Tibial artery (tissue), 4 donors: Measurements from ENCODE around the gene BRME1.

Experiments used
- DNase-seq, 2 donors: peaks; one replicate each; pipeline ENCODE4 v3.0.0-alpha.2; 2019
- H3K27ac ChIP-seq, 2 donors: fragments of 200-600 bp; sonication (generic) in 1 of 2; 1 replicate in 1 of 2; 2 replicates in 1 of 2; pipeline ENCODE4 v1.5.1; 2018 to 2019; ENCODE audit warnings: mild to moderate bottlenecking in 1 of 2
- H3K27me3 ChIP-seq, 2 donors: fragments of 200-600 bp; sonication (generic) in 1 of 2; one replicate each; pipeline versions ENCODE4 v1.5.1 to v1.6.0; 2016 to 2019
- H3K36me3 ChIP-seq, 3 donors: fragments of 200-600 bp; sonication (generic) in 2 of 3; one replicate each; pipeline ENCODE4 v1.5.1; 2016 to 2019; ENCODE audit warnings: mild to moderate bottlenecking in 2 of 3
- H3K4me1 ChIP-seq, 4 donors: fragments of 200-600 bp; sonication (generic) in 2 of 4; 1 replicate in 3 of 4; 2 replicates in 1 of 4; pipeline ENCODE4 v1.5.1; 2016 to 2019
- H3K4me3 ChIP-seq, 2 donors: fragments of 200-600 bp; sonication (generic) in 1 of 2; 1 replicate in 1 of 2; 2 replicates in 1 of 2; pipeline ENCODE4 v1.5.1; 2018 to 2019; ENCODE audit warnings: mild to moderate bottlenecking in 2 of 2
- H3K9me3 ChIP-seq, 3 donors: fragments of 200-600 bp; sonication (generic) in 1 of 3; one replicate each; pipeline ENCODE4 v1.5.1; 2016 to 2019
- CTCF ChIP-seq, 2 experiments: fragments of 200-600 bp in 1 of 2; fragments of 450-650 bp in 1 of 2; IDR thresholded peaks; one replicate each; pipeline ENCODE4 v1.5.1; 2017 to 2019; ENCODE audit warnings: antibody characterized with exemption in 2 of 2, mild to moderate bottlenecking in 1 of 2, moderate library complexity in 1 of 2
- intact Hi-C: fragments of 100-400 bp; cut with DNase I; formaldehyde crosslinking; loops from one replicate; pipeline ENCODE4 v1.15.0; 2023; ENCODE audit warnings: low total_unique reads

BRME1 gene

GRCh38 chr19:13951043-13951442 is 45.1 kb upstream of the BRME1 start:
- peaks cover 0 to 16% (median 12%) of the 10 kb centered on the region in 4 donors for H3K4me1 ChIP-seq
- H3K27me3 ChIP-seq, result no peaks in the 10 kb centered on the region
- peaks cover 8 to 21% (median 12%) of the 10 kb centered on the region in 3 donors for H3K36me3 ChIP-seq
- no peaks in the 10 kb centered on the region for H3K9me3 ChIP-seq
- TF ChIP-seq CTCF (IDR thresholded peaks at IDR 0.05), result no peak
- no peak for DNase-seq
- intact Hi-C loops, result no loop called here
- no peak overlapping the region for H3K27ac ChIP-seq
- no peak overlapping the region for H3K4me3 ChIP-seq

GRCh38 chr19:13946414-13946813 is 40.5 kb upstream of the BRME1 start:
- Histone ChIP-seq H3K4me1 (no peaks in the 10 kb centered on the region), H3K27me3 (no peaks in the 10 kb centered on the region), H3K9me3 (no peaks in the 10 kb centered on the region), H3K4me3 (no peak overlapping the region), H3K36me3 (no peaks in the 10 kb centered on the region), H3K27ac (no peak overlapping the region)
- TF ChIP-seq CTCF (IDR thresholded peaks at IDR 0.05), result no peak
- DNase-seq, result no peak
- intact Hi-C loops, result no loop called here

GRCh38 chr19:13942023-13942684 is 36.2 kb upstream of the BRME1 start:
- H3K27me3 ChIP-seq, result peaks cover 0 to 13% of the 10 kb centered on the region in 2 donors
- H3K36me3 ChIP-seq, result no peaks in the 10 kb centered on the region
- H3K4me1 ChIP-seq, result peaks cover 0 to 18% (median 14%) of the 10 kb centered on the region in 4 donors
- no peak for TF ChIP-seq CTCF (IDR thresholded peaks at IDR 0.05)
- no peak overlapping the region for H3K4me3 ChIP-seq
- intact Hi-C loops, result no loop called here
- no peak for DNase-seq
- H3K27ac ChIP-seq, result no peak overlapping the region
- no peaks in the 10 kb centered on the region for H3K9me3 ChIP-seq

- peaks cover 0 to 18% (median 14%) of the 10 kb centered on the region in 4 donors for H3K4me1 ChIP-seq
- intact Hi-C loops, result no loop called here
- no peak for TF ChIP-seq CTCF (IDR thresholded peaks at IDR 0.05)
- H3K9me3 ChIP-seq, result no peaks in the 10 kb centered on the region
- peak; percentile 68 to 80 for DNase-seq
- peaks cover 0 to 5% (median 0%) of the 10 kb centered on the region in 3 donors for H3K36me3 ChIP-seq
- peak within 1 kb of the TSS; percentile 44 to 58 for H3K4me3 ChIP-seq
- peaks cover 0 to 33% of the 10 kb centered on the region in 2 donors for H3K27me3 ChIP-seq
- H3K27ac ChIP-seq, result peak within 1 kb of the TSS; percentile 64 to 78
Observed at GRCh38 chr19:13938301-13939064, 32.6 kb upstream of the BRME1 start, which contains the start of gene PODNL1. Gene PODNL1 (minus strand): TSS chr19:13938417. CDS start chr19:13938181, 236 bp downstream.

GRCh38 chr19:13937479-13938300 is 31.8 kb upstream of the BRME1 start:
- Histone ChIP-seq H3K27me3 (peaks cover 0 to 33% of the 10 kb centered on the region in 2 donors), H3K9me3 (no peaks in the 10 kb centered on the region), H3K36me3 (peaks cover 0 to 12% (median 0%) of the 10 kb centered on the region in 3 donors), H3K4me3 (peak overlapping the region; percentile 44 to 58), H3K27ac (peak overlapping the region; percentile 64 to 78), H3K4me1 (peaks cover 0 to 18% (median 14%) of the 10 kb centered on the region in 4 donors)
- intact Hi-C loops, result no loop called here
- TF ChIP-seq CTCF (IDR thresholded peaks at IDR 0.05), result no peak
- no peak for DNase-seq
